NCI-H69 (cell line): Measurements from ENCODE around the gene CNGB1.
"Not testable (repeated sequence)": the region's sequence is repeated elsewhere in the genome, so short reads cannot be mapped to it uniquely, and the experiment has no call there.

ENCODE experiments used
- DNase-seq: peaks from one replicate; lab custom pipeline; 2025; lab: John Stamatoyannopoulos, UW

Gene CNGB1

GRCh38 chr16:57926041-57926440 is 44.9 kb downstream of the CNGB1 start:
- no peak for DNase-seq

- DNase-seq, result peak; percentile 4
These were observed 45.6 kb downstream of the CNGB1 start for GRCh38 chr16:57925310-57925709.

GRCh38 chr16:57924514-57924913 is 46.4 kb downstream of the CNGB1 start:
- no peak for DNase-seq

GRCh38 chr16:57923841-57924240 is 47.1 kb downstream of the CNGB1 start:
- DNase-seq, result no peak

DNA sequence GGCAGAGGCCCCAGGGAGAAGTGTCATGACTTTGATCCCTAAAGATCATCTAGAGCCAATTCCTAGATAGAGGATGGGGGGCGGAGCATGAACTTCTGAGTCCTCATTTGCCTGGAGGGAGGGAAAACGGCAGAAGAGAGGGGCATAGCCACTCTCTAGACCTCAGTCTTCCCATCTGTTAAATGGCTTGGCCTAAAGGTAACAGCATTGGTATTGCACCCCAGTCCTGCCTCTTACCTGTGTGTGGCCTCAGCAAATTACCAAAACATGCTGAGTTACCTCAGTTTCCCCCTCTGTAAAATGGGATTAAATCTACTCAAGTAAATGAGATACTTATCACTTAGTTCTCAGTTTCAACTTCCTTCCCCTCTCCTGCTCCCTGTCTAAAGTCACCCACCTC is 47.5 kb downstream of the CNGB1 start:
- DNase-seq, result no peak

DNA sequence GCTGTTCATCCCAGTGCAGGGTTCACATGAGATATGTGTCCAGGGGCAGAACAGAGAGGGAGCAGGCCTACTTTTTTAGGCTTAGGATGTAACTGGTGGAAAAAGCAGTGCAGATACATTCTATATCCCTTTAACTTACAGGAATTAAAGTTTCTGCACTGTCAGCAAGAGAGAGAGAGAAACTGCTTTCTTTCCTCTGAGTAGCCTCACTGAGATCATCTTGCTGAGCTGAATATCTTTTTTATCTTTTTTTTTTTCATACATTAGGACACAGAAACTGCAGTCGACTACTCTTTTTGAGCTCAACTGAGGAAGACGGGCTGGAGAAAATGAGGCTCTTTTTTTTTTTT is 50.1 kb downstream of the CNGB1 start:
- no peak for DNase-seq

DNA sequence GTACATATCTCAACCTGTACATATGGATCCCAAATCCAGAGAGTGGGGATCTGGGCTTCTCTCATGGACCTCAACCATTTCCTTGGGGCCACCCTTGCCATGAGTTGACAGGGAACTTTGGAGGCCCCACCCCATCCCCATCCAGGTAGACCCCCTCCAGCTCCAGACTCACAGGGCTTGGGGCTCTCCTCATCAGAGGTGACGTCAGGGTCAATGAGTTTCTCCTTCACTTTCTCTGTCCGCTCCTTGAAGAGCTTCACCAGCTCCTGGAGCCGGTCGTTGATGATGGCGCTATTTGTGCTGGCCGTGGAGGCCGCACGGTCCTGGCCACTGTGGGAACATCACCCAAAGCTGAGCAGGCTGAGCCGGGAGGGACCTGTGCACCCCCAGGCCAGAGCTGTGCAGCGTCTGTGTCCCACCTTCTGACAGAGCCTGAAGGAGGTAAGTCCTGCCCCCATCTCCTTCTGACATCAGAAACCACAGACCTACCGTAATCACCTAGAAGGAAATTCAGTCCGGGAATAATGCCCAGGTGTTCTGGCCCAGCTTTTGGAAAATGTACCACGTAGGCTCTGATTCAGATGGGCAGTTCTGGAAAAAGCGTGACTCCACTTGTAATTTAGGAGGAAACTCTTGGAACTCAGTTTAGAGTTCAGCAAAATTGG is 50.6 kb downstream of the CNGB1 start:
- no peak for DNase-seq

GRCh38 chr16:57918994-57919393 is 51.9 kb downstream of the CNGB1 start:
- DNase-seq, result no peak

DNA sequence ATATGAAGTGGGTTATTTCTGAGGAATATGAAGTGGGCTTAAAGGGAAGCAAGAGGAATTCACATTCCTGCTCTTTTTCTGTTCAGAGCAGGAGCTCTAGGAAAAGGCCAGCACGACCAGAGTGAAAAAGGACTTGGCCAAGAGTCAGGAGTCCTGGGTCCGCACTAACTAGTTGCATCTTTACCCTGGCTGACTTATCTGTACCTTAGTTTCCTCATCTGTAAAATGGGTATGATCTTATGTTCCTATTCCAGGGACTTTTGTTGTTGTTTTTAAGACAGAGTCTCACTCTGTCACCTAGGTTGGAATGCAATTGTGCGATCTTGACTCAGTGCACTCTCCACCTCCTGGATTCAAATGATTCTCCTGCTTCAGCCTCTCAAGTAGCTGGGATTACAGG is 52.5 kb downstream of the CNGB1 start:
- DNase-seq, result no peak

- DNase-seq, result not testable (repeated sequence)
These were observed 53.0 kb downstream of the CNGB1 start for GRCh38 chr16:57917929-57918328.

DNA sequence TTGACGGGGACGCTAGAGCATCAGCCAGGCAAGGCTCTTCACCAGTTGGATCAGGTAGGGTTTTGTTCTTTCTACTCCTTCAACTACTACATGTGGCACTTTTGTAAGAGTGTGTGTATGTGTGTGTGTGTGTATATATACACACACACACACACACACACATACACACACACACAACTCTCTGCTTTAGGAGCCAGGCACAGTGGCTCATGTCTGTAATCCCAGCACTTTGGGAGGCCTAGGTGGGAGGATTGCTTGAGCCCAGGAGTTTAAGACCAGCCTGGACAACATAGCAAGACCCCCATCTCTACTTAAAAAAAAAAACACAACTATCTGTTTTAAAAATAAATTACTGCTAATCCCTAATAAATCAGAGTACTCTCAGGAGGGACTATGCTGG is 53.4 kb downstream of the CNGB1 start:
- not testable (repeated sequence) for DNase-seq

- DNase-seq, result no peak
These were observed 54.0 kb downstream of the CNGB1 start for GRCh38 chr16:57916735-57917438.

DNA sequence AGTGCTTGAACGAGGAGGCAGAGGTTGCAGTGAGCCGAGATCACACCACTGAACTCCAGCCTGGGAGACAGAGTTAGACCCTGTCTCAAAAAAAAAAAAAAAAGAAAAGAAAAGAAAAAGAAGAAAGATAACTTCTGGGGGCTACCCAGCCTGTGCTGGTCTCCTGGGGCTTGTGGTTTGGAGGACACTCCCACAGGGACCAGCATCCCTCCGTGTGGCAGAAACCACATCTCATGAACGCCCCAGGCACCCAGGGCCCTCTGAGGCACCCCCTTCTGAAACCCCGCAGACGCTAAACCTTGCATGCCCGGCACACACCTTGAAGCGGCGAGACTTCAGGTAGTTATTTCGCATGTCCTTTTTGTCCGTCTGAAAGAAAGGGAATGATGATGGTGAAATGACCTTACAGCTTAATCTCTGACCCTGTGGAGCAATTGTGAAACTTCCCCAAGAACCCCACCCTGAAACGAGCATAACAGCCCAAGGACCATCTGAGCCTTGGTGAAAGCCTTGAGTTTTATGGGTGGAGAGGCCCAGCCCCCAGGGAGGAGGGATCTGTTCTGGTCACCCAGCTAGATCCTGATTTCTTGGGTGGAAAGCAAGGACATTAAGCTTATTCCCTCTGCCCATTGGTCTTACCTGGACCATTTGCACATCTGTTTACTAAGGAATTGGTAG is 55.0 kb downstream of the CNGB1 start:
- DNase-seq, result no peak

DNA sequence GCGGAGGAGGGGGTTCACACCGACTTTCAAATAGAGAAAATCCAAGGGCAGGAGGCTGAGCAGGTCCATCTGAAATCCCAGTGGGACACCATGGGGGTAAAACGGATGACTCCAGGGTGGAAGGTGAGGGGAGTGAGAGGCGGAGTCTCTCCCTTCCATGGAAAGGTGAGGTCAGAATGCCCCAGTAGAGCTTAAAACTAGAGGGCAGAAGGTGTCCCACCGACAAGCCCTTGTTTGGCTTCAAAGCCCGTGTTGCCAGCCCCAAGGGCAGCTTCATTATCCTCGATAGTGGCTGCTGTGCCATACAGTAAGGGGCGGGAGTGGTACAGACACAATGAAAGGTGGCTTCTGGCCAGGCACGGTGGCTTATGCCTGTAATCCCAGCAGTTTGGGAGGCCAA is 55.7 kb downstream of the CNGB1 start:
- DNase-seq, result no peak

GRCh38 chr16:57914244-57915173 is 56.4 kb downstream of the CNGB1 start:
- DNase-seq, result no peak

GRCh38 chr16:57912529-57913260 is 58.2 kb downstream of the CNGB1 start:
- DNase-seq, result no peak

GRCh38 chr16:57911743-57912142 is 59.2 kb downstream of the CNGB1 start:
- DNase-seq, result no peak

- no peak for DNase-seq
These were observed 60.2 kb downstream of the CNGB1 start for GRCh38 chr16:57910696-57911095.

- DNase-seq, result no peak
These were observed 62.4 kb downstream of the CNGB1 start for GRCh38 chr16:57908409-57908987.

GRCh38 chr16:57906382-57907316 is 64.3 kb downstream of the CNGB1 start:
- DNase-seq, result peak; percentile 4
